Activated CD4-positive, alpha-beta memory T cell treated with anti-CD3 and anti-CD28 coated beads, Interleukin-2, amount 10 ng/mL, durations not matched to agents 7 days and 5 days (primary cell): ENCODE measurements around the gene AKT1. TPM values are rescaled to one million over a fixed set of nuclear protein-coding genes. Genes with fewer than 3 reads are reported as not detected.

Experiments
- CTCF ChIA-PET: fragments of 350-600 bp; sonication (Branson Sonifier 250); formaldehyde crosslinking; loops from one replicate; lab custom pipeline; 2021; ENCODE audit warnings: antibody characterized with exemption, inconsistent platforms; lab: Charles Lee
- POLR2A ChIA-PET: fragments of 350-600 bp; sonication (Branson Sonifier 250); formaldehyde crosslinking; loops from one replicate; lab custom pipeline; 2021; ENCODE audit warnings: antibody characterized with exemption; lab: Charles Lee
- DNase-seq: peaks from one replicate; pipeline ENCODE4 v3.0.0-alpha.2; 2020
- H3K27ac Mint-ChIP-seq: one replicate; pipeline ENCODE4 v1.8.0; 2021; ENCODE audit warnings: mild to moderate bottlenecking, mixed read lengths
- H3K27me3 Mint-ChIP-seq: one replicate; pipeline ENCODE4 v1.8.0; 2021; ENCODE audit warnings: mixed read lengths
- H3K36me3 Mint-ChIP-seq: one replicate; pipeline ENCODE4 v1.8.0; 2021; ENCODE audit warnings: low read depth, mixed read lengths
- H3K4me1 Mint-ChIP-seq: one replicate; pipeline ENCODE4 v1.8.0; 2021; ENCODE audit warnings: mixed read lengths
- H3K4me3 Mint-ChIP-seq: one replicate; pipeline ENCODE4 v1.8.0; 2021; ENCODE audit warnings: mild to moderate bottlenecking, mixed read lengths
- H3K9me3 Mint-ChIP-seq: one replicate; pipeline ENCODE4 v1.8.0; 2021; ENCODE audit warnings: mixed read lengths
- total RNA-seq, 2 experiments: library from RNA; stranded (reverse); gene quantifications; one replicate each; pipeline ENCODE4 v1.2.3, GENCODE V29; 2021

AKT1 gene
- total RNA-seq, 2 experiments from 2014 or later = 157 to 162 TPM

- Mint-ChIP-seq H3K4me3 (no peak overlapping the region), H3K27ac (no peak overlapping the region), H3K27me3 (no peaks in the 10 kb centered on the region), H3K9me3 (no peaks in the 10 kb centered on the region), H3K4me1 (no peaks in the 10 kb centered on the region), H3K36me3 (no peaks in the 10 kb centered on the region)
- no peak for DNase-seq
- CTCF ChIA-PET = interaction anchor here (3.4 kb wide), 1 partner anchor 26 kb away, joined by 12 read pairs; the partner anchor contains the start of gene SIVA1
- POLR2A ChIA-PET = interaction anchor here (5.0 kb wide), 1 partner anchor 25 kb away, joined by 29 read pairs; the partner anchor contains the start of gene SIVA1
These were observed 68.7 kb downstream of the AKT1 start for GRCh38 chr14:104726600-104727451.

GRCh38 chr14:104725772-104726548 lies 69.6 kb downstream of the AKT1 start:
- POLR2A ChIA-PET = interaction anchor here (0.7 to 5.0 kb wide), 2 partner anchors 17 to 26 kb away, joined by 3 to 29 read pairs; partner anchors contain the start of gene SIVA1
- no peak overlapping the region for H3K27ac Mint-ChIP-seq

GRCh38 chr14:104724981-104725771 lies 70.4 kb downstream of the AKT1 start:
- Mint-ChIP-seq H3K36me3 (no peaks in the 10 kb centered on the region), H3K9me3 (no peaks in the 10 kb centered on the region), H3K4me1 (no peaks in the 10 kb centered on the region), H3K27ac (no peak overlapping the region), H3K27me3 (no peaks in the 10 kb centered on the region), H3K4me3 (peak overlapping the region; percentile 46)
- ChIA-PET CTCF (interaction anchor here (3.4 kb wide), 1 partner anchor 27 kb away, joined by 12 read pairs; the partner anchor contains the start of gene SIVA1), POLR2A (interaction anchor here (0.7 to 5.0 kb wide), 3 partner anchors 16 to 35 kb away, joined by 3 to 29 read pairs (median 3); partner anchors contain the start of genes INF2 and SIVA1)
- DNase-seq = no peak

More at GRCh38 chr14:104725772-104726548, 69.6 kb downstream of the AKT1 start:
- no peaks in the 10 kb centered on the region for H3K27me3 Mint-ChIP-seq
- no peak for DNase-seq
- H3K9me3 Mint-ChIP-seq = no peaks in the 10 kb centered on the region
- no peaks in the 10 kb centered on the region for H3K36me3 Mint-ChIP-seq
- H3K4me3 Mint-ChIP-seq = no peak overlapping the region
- CTCF ChIA-PET = interaction anchor here (3.4 kb wide), 1 partner anchor 26 kb away, joined by 12 read pairs; the partner anchor contains the start of gene SIVA1
- no peaks in the 10 kb centered on the region for H3K4me1 Mint-ChIP-seq

GRCh38 chr14:104724407-104724980 lies 71.1 kb downstream of the AKT1 start:
- peak; percentile 26 for DNase-seq
- no peaks in the 10 kb centered on the region for H3K27me3 Mint-ChIP-seq
- peaks cover 6% of the 10 kb centered on the region for H3K36me3 Mint-ChIP-seq
- ChIA-PET CTCF (interaction anchor here (3.4 kb wide), 1 partner anchor 28 kb away, joined by 12 read pairs; the partner anchor contains the start of gene SIVA1), POLR2A (interaction anchor here (0.8 to 5.0 kb wide), 2 partner anchors 28 to 35 kb away, joined by 3 to 29 read pairs; partner anchors contain the start of genes INF2 and SIVA1)
- H3K4me3 Mint-ChIP-seq = peak overlapping the region; percentile 37
- no peaks in the 10 kb centered on the region for H3K9me3 Mint-ChIP-seq
- H3K4me1 Mint-ChIP-seq = no peaks in the 10 kb centered on the region
- H3K27ac Mint-ChIP-seq = no peak overlapping the region

- Mint-ChIP-seq H3K27me3 (no peaks in the 10 kb centered on the region), H3K27ac (no peak within 1 kb of the TSS), H3K4me1 (no peaks in the 10 kb centered on the region), H3K4me3 (peak within 1 kb of the TSS; percentile 52), H3K9me3 (no peaks in the 10 kb centered on the region), H3K36me3 (peaks cover 7% of the 10 kb centered on the region)
- peak; percentile 66 for DNase-seq
- CTCF ChIA-PET = interaction anchor here (1.2 to 3.4 kb wide), 2 partner anchors 29 to 30 kb away, joined by 3 to 12 read pairs; partner anchors contain the start of gene SIVA1
- POLR2A ChIA-PET = interaction anchor here (0.8 to 5.0 kb wide), 3 partner anchors 21 to 34 kb away, joined by 3 to 29 read pairs (median 3); partner anchors contain the start of genes INF2 and SIVA1
These were observed 71.7 kb downstream of the AKT1 start, which contains the start of gene ADSS1 for GRCh38 chr14:104723651-104724406. ADSS1 (plus strand) TSS chr14:104724229; CDS start chr14:104724271, 42 bp downstream.

- no peaks in the 10 kb centered on the region for H3K9me3 Mint-ChIP-seq
- H3K27ac Mint-ChIP-seq = no peak overlapping the region
- peaks cover 7% of the 10 kb centered on the region for H3K36me3 Mint-ChIP-seq
- H3K4me3 Mint-ChIP-seq = no peak overlapping the region
- no peaks in the 10 kb centered on the region for H3K4me1 Mint-ChIP-seq
- DNase-seq = no peak
- CTCF ChIA-PET = interaction anchor here (1.1 to 3.4 kb wide), 3 partner anchors 29 kb away, joined by 3 to 12 read pairs (median 4); partner anchors contain the start of gene SIVA1
- POLR2A ChIA-PET = interaction anchor here (1.0 to 5.0 kb wide), 2 partner anchors 22 to 29 kb away, joined by 3 to 29 read pairs; partner anchors contain the start of gene SIVA1
- no peaks in the 10 kb centered on the region for H3K27me3 Mint-ChIP-seq
These were observed 72.5 kb downstream of the AKT1 start for GRCh38 chr14:104722938-104723650.

- no peak for DNase-seq
- ChIA-PET POLR2A (interaction anchor here (0.9 to 5.0 kb wide), 3 partner anchors 12 to 31 kb away, joined by 3 to 29 read pairs (median 4); partner anchors contain the start of gene SIVA1), CTCF (interaction anchor here (0.7 to 1.1 kb wide), 2 partner anchors 31 to 45 kb away, joined by 4 read pairs; no protein-coding TSS in a partner anchor)
- no peak overlapping the region for H3K4me3 Mint-ChIP-seq
- H3K9me3 Mint-ChIP-seq = no peaks in the 10 kb centered on the region
- peaks cover 12% of the 10 kb centered on the region for H3K36me3 Mint-ChIP-seq
- peaks cover 2% of the 10 kb centered on the region for H3K4me1 Mint-ChIP-seq
- no peaks in the 10 kb centered on the region for H3K27me3 Mint-ChIP-seq
- no peak overlapping the region for H3K27ac Mint-ChIP-seq
These were observed 73.8 kb downstream of the AKT1 start for GRCh38 chr14:104721505-104722431.
